Hepatocyte (in vitro differentiated cells): Measurements from ENCODE around the gene HDHD2. TPM values are rescaled to one million over a fixed set of nuclear protein-coding genes. Genes with fewer than 3 reads are reported as not detected.

Source experiments
- DNase-seq: peaks from one replicate; pipeline ENCODE4 v3.0.0-alpha.2; 2016; ENCODE audit warnings: low spot score
- H2AFZ ChIP-seq: fragments of 200-600 bp; sonication (generic); 2 replicates; pipeline ENCODE4 v1.6.0; 2016; ENCODE audit warnings: antibody characterized with exemption, mild to moderate bottlenecking
- H3K27ac ChIP-seq: fragments of 200-600 bp; sonication (generic); 2 replicates; pipeline ENCODE4 v1.5.1; 2016; ENCODE audit warnings: mild to moderate bottlenecking
- H3K27me3 ChIP-seq: fragments of 200-600 bp; sonication (generic); 2 replicates; pipeline ENCODE4 v1.6.1; 2016
- H3K36me3 ChIP-seq: fragments of 200-600 bp; sonication (generic); replicated peaks from 2 replicates; pipeline ENCODE4 v1.5.1; 2016; ENCODE audit warnings: low read depth; ENCODE audit not compliant: insufficient read depth
- H3K4me1 ChIP-seq: fragments of 200-600 bp; sonication (generic); 2 replicates; pipeline ENCODE4 v1.5.1; 2016; ENCODE audit warnings: mild to moderate bottlenecking, moderate library complexity; ENCODE audit not compliant: insufficient read depth
- H3K4me2 ChIP-seq: fragments of 200-600 bp; sonication (generic); 2 replicates; pipeline ENCODE4 v1.6.0; 2016
- H3K4me3 ChIP-seq: fragments of 200-600 bp; sonication (generic); 2 replicates; pipeline ENCODE4 v1.5.1; 2016; ENCODE audit warnings: mild to moderate bottlenecking
- H3K79me2 ChIP-seq: fragments of 200-600 bp; sonication (generic); 2 replicates; pipeline ENCODE4 v1.6.0; 2017; ENCODE audit warnings: mild to moderate bottlenecking
- H3K9me2 ChIP-seq: fragments of 200-600 bp; sonication (generic); replicated peaks from 2 replicates; pipeline ENCODE4 v1.6.0; 2017; ENCODE audit warnings: mild to moderate bottlenecking; ENCODE audit not compliant: insufficient read depth
- H3K9me3 ChIP-seq: fragments of 200-600 bp; sonication (generic); 2 replicates; pipeline ENCODE4 v1.5.1; 2016; ENCODE audit warnings: low read depth, mild to moderate bottlenecking
- H4K20me1 ChIP-seq: fragments of 200-600 bp; sonication (generic); 2 replicates; pipeline ENCODE4 v1.6.0; 2016; ENCODE audit warnings: mild to moderate bottlenecking; ENCODE audit not compliant: insufficient read depth, poor library complexity, severe bottlenecking
- EZH2 ChIP-seq: fragments of 200-600 bp; sonication (generic); IDR thresholded peaks from 2 replicates; pipeline ENCODE4 v1.6.1; 2016; ENCODE audit warnings: antibody characterized with exemption, mild to moderate bottlenecking, borderline replicate concordance
- EZH2phosphoT487 ChIP-seq: fragments of 200-600 bp; sonication (generic); IDR thresholded peaks from one replicate; pipeline ENCODE4 v1.6.1; 2018; ENCODE audit warnings: antibody characterized with exemption, mild to moderate bottlenecking, low read depth, moderate library complexity; ENCODE audit not compliant: unreplicated experiment, severe bottlenecking
- WGBS: methylation state at CpG from one replicate; pipeline ENCODE4 v1.1.6; 2016; ENCODE audit warnings: low lambda C conversion rate; ENCODE audit errors: missing lambda C conversion rate; 5-methylcytosine and 5-hydroxymethylcytosine counted together
- polyA plus RNA-seq: library from polyadenylated mRNA; unstranded; fragments of >200 nt; fragmentation: Nextera tagmentation; extraction: Ambion mirVana; gene quantifications from 2 replicates; pipeline ENCODE4 v1.2.1, GENCODE V29; 2016
- total RNA-seq: library from RNA; depleted of rRNA; stranded (reverse); fragments of >200 nt; gene quantifications from 2 replicates; pipeline ENCODE4 v1.2.3, GENCODE V29; 2014
- TF ChIP-seq, protein P1 (sequence below): fragments of 200-600 bp; sonication (generic); IDR thresholded peaks from 2 replicates; pipeline ENCODE4 v1.5.1; 2016; ENCODE audit warnings: antibody characterized with exemption, mild to moderate bottlenecking; ENCODE audit not compliant: poor library complexity

HDHD2 gene
- total and polyA plus RNA-seq, 2 experiments from 2014 or later: 22.3 to 32.1 TPM

DNA sequence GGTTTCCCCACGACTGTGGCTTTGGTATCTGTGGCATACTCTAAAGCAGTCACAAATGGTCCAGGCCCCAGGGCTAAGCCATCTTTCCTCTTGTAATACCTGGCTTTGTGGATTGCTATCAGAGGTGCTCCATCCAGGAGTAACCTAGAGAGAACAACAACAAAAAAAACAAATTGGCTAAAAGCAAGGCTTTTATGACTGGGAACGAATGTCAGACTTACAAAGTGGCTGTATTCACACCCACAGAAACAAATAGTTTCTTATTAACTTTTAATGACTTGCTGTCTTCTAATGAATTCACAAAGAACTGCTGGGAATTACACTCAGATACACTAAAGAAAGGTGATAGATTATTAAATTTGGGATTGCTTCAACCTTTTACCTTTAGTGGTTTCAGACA is 35.1 kb downstream of the HDHD2 start:
- no peak overlapping the region for H2AFZ ChIP-seq

DNA sequence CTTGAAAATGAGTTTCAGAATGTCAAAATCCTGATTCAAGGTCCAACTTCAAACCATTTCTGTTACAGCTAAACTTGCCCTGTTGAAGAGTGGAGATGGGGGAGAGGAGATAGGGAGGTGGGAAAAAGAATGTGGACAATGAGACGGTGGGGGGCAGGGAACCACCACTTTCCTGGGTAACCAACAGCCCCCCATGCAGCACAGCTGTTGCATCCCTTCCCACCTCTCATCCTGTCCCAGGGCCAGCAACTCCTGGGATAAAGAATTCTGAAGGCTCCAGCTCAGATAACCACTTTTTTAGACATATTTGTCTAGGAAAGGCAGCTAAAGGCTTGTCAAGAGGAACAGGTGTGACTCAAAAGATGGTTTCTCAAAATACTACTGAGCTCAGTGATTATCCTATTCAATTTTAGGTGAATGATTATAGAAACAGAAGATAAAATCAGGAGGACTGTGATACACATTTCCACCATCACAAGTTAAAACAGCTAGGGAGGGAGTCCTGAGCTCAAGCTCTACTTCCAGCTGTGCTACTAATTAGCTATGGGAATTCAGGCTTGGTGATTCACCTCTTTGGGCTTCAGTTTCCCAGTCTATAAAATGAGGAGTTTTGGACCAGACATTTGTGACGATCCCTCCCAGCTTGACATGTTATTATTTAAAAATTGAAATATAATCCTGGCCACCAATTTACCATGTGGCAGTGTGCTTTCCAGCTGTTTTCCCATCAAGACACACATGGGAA is 36.3 kb downstream of the HDHD2 start:
- Histone ChIP-seq H3K79me2 (no peaks in the 10 kb centered on the region), H4K20me1 (no peaks in the 10 kb centered on the region), H3K9me3 (no peaks in the 10 kb centered on the region), H2AFZ (no peak overlapping the region), H3K4me3 (no peak overlapping the region), H3K4me1 (no peaks in the 10 kb centered on the region), H3K9me2 (no peaks in the 10 kb centered on the region), H3K27me3 (no peaks in the 10 kb centered on the region), H3K27ac (no peak overlapping the region), H3K4me2 (no peak overlapping the region), H3K36me3 (no peaks in the 10 kb centered on the region)
- DNase-seq: no peak
- TF ChIP-seq, protein P1, sequence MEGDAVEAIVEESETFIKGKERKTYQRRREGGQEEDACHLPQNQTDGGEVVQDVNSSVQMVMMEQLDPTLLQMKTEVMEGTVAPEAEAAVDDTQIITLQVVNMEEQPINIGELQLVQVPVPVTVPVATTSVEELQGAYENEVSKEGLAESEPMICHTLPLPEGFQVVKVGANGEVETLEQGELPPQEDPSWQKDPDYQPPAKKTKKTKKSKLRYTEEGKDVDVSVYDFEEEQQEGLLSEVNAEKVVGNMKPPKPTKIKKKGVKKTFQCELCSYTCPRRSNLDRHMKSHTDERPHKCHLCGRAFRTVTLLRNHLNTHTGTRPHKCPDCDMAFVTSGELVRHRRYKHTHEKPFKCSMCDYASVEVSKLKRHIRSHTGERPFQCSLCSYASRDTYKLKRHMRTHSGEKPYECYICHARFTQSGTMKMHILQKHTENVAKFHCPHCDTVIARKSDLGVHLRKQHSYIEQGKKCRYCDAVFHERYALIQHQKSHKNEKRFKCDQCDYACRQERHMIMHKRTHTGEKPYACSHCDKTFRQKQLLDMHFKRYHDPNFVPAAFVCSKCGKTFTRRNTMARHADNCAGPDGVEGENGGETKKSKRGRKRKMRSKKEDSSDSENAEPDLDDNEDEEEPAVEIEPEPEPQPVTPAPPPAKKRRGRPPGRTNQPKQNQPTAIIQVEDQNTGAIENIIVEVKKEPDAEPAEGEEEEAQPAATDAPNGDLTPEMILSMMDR: no peak
- TF ChIP-seq EZH2: no peak
- no peak for TF ChIP-seq EZH2phosphoT487
- 93% methylated on average over 2 of the region's 2 CpGs for WGBS

More for the DNA sequence above, 35.1 kb downstream of the HDHD2 start:
- Histone ChIP-seq H3K4me1 (no peaks in the 10 kb centered on the region), H3K27ac (no peak overlapping the region), H3K9me2 (no peaks in the 10 kb centered on the region), H3K9me3 (no peaks in the 10 kb centered on the region), H4K20me1 (no peaks in the 10 kb centered on the region), H3K79me2 (no peaks in the 10 kb centered on the region), H3K36me3 (no peaks in the 10 kb centered on the region), H3K4me2 (no peak overlapping the region), H3K4me3 (no peak overlapping the region), H3K27me3 (no peaks in the 10 kb centered on the region)
- DNase-seq: no peak
- 90% methylated on average over 2 of the region's 2 CpGs for WGBS
- no peak for TF ChIP-seq EZH2phosphoT487
- TF ChIP-seq, protein P1: no peak
- TF ChIP-seq EZH2: no peak

- Histone ChIP-seq H3K27ac (no peak overlapping the region), H3K4me3 (no peak overlapping the region), H3K27me3 (no peaks in the 10 kb centered on the region), H3K79me2 (no peaks in the 10 kb centered on the region), H3K4me2 (no peak overlapping the region), H4K20me1 (no peaks in the 10 kb centered on the region), H3K9me2 (no peaks in the 10 kb centered on the region), H3K36me3 (no peaks in the 10 kb centered on the region), H3K9me3 (no peaks in the 10 kb centered on the region), H2AFZ (no peak overlapping the region), H3K4me1 (no peaks in the 10 kb centered on the region)
- TF ChIP-seq, protein P1: no peak
- TF ChIP-seq EZH2phosphoT487 (no peak), EZH2 (no peak)
- DNase-seq: no peak
- 93% methylated on average over 6 of the region's 6 CpGs for WGBS
Observed at GRCh38 chr18:47110492-47111274, 39.6 kb downstream of the HDHD2 start.
